SU-DHL-6 (cell line): ENCODE measurements around the gene TMEM171.

Source experiments
- CTCF ChIP-seq: fragments of 200-600 bp; sonication (generic); IDR thresholded peaks from one replicate; pipeline ENCODE4 v1.5.1; 2017; ENCODE audit warnings: antibody characterized with exemption, mild to moderate bottlenecking, low read length, moderate library complexity; ENCODE audit not compliant: insufficient read depth, poor library complexity, severe bottlenecking
- EZH2phosphoT487 ChIP-seq: fragments of 200-600 bp; sonication (generic), shearing (Covaris generic); conservative IDR thresholded peaks from 2 replicates; pipeline ENCODE4 v1.6.1; 2018; ENCODE audit warnings: mild to moderate bottlenecking, antibody characterized with exemption, low read length, moderate library complexity, mixed read lengths

- TF ChIP-seq CTCF (no peak), EZH2phosphoT487 (no peak)
Observed at GRCh38 chr5:73100109-73100508, 20.3 kb upstream of the TMEM171 start.
